ENCODE data around the gene FOXJ1.

Gene FOXJ1

DNA sequence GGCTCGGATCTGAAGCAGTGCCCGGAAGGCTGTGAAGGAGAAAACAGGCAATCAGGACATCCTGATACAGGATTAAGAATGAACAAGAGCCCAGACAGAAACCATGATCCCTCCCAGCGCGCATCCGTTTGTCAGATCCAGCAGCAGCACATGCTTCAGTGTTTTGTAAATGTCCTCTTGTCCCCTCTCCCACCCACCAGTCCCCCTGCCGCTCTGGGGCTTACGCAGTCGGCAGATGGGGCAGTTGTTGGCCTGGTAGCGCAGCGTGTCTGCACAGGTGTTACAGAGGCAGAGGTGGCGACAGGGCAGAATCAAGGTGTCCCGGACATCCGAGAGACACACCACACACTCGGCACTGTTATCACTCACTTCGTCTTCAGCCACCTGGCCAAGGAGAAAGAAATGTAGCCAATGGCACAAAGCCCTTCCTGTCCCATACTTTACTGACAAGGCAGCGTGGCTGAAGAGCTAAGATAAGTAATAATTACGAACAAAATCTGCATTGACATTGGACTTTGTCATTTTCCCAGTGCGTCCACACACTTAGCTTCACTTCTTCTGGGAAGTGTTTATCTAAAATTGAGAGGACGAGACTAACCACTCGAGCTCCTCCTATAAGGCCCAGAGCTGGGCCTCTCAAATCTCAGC is 20.7 kb upstream of the FOXJ1 start:
- H3K9me3 ChIP-seq (ENCODE audit: control insufficient read depth in 5 of 5, low read length in 5 of 5) = no peaks in the 10 kb centered on the region
- H3K27me3 ChIP-seq (ENCODE audit: control insufficient read depth in 5 of 5, insufficient read depth in 4 of 5, low read length in 5 of 5) = no peaks in the 10 kb centered on the region
- H3K4me3 ChIP-seq (ENCODE audit: low read depth in 1 of 5, low read length in 5 of 5) = no peak overlapping the region
- peaks cover 2 to 41% (median 17%) of the 10 kb centered on the region in 5 donors for H3K36me3 ChIP-seq (ENCODE audit: control insufficient read depth in 5 of 5, insufficient read depth in 5 of 5, low read length in 5 of 5)
- no peak overlapping the region for H3K9ac ChIP-seq (ENCODE audit: low read length in 5 of 5)
- H3K27ac ChIP-seq (ENCODE audit: low read depth, low read length) = no peak overlapping the region
- no peaks in the 10 kb centered on the region for H3K4me1 ChIP-seq (ENCODE audit: control insufficient read depth in 5 of 5, insufficient read depth in 5 of 5, low read length in 5 of 5)

DNA sequence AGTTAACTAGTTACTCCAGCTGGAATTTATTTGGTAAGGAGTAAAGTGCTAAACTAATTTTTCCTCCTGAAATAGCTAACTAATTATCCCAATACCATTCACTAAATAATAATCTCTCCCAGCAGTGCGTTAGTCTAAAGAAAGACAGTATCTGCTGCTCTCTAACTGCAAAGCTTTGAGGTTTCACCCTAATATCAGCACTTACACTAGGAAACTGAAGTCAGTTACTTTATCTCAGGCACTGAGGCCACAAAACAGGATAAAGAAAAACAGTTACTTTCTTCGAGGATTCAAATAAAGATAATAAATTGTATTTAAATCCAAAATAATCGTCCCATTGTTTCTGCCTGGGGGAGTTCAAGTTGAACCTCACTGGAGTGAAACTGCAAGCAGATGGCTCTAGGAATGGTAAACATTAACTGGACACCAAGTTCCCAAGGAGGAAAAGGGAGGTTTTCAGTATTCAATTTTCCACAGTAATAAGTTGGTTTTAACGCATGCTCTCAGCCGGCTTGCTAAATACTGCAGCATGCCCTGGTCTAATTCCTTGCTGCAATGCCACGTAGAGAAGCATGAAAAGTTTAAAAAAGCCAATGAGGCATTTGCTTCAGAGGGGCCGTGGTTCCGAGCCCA is 20.0 kb upstream of the FOXJ1 start:
- H3K9ac ChIP-seq (ENCODE audit: low read length in 5 of 5) = no peak overlapping the region
- no peaks in the 10 kb centered on the region for H3K4me1 ChIP-seq (ENCODE audit: control insufficient read depth in 5 of 5, insufficient read depth in 5 of 5, low read length in 5 of 5)
- H3K27me3 ChIP-seq (ENCODE audit: control insufficient read depth in 5 of 5, insufficient read depth in 4 of 5, low read length in 5 of 5) = no peaks in the 10 kb centered on the region
- peaks cover 2 to 43% (median 17%) of the 10 kb centered on the region in 5 donors for H3K36me3 ChIP-seq (ENCODE audit: control insufficient read depth in 5 of 5, insufficient read depth in 5 of 5, low read length in 5 of 5)
- H3K4me3 ChIP-seq (ENCODE audit: low read depth in 1 of 5, low read length in 5 of 5) = no peak overlapping the region
- H3K27ac ChIP-seq (ENCODE audit: low read depth, low read length) = no peak overlapping the region
- no peaks in the 10 kb centered on the region for H3K9me3 ChIP-seq (ENCODE audit: control insufficient read depth in 5 of 5, low read length in 5 of 5)

DNA sequence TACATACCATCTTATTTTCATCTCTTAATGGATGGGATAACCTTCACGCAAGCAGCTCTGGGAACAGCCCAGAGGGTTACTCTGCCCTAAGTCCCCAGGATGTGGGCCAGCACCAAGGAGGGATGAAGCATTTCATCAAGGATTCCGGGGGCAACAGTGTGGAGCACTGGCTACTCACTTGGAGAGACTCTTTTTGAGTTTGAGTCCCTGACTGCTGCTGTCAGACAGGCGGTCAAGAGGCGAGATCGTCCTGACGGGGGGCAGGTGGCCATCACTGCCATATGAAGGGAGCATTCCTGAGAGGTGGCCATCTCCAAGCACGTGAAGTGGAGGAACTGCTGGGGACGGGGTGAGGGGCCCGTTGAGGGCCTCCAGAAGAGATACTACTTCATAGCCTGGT is 18.1 kb upstream of the FOXJ1 start:
- H3K4me1 ChIP-seq (ENCODE audit: control insufficient read depth in 5 of 5, insufficient read depth in 5 of 5, low read length in 5 of 5) = no peaks in the 10 kb centered on the region

DNA sequence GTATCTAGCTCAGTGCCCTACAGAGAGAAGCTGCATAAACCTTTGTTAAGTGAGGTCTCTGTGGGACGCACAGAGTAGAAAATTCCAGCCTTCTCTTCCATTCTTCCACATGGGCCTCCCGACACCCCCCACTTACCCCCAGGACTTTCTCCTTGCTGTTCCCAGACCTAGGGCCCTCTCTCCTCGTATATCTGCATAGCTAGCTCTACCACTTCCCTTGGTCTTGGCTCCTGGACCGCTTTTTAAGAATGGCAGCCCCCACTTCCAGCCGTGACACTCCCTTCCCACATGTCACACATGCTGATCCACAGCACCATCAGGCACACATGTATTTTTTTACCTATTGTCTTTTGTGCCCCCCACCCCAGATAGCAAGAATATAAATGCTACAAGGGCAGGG is 16.7 kb upstream of the FOXJ1 start:
- Histone ChIP-seq H3K27ac (ENCODE audit: low read depth, low read length) (no peak overlapping the region), H3K27me3 (ENCODE audit: control insufficient read depth in 5 of 5, insufficient read depth in 4 of 5, low read length in 5 of 5) (no peaks in the 10 kb centered on the region), H3K4me3 (ENCODE audit: low read depth in 1 of 5, low read length in 5 of 5) (no peak overlapping the region), H3K36me3 (ENCODE audit: control insufficient read depth in 5 of 5, insufficient read depth in 5 of 5, low read length in 5 of 5) (peaks cover 0 to 45% (median 17%) of the 10 kb centered on the region in 5 donors), H3K4me1 (ENCODE audit: control insufficient read depth in 5 of 5, insufficient read depth in 5 of 5, low read length in 5 of 5) (no peaks in the 10 kb centered on the region), H3K9ac (ENCODE audit: low read length in 5 of 5) (no peak overlapping the region), H3K9me3 (ENCODE audit: control insufficient read depth in 5 of 5, low read length in 5 of 5) (no peaks in the 10 kb centered on the region)

More for the DNA sequence above, 18.1 kb upstream of the FOXJ1 start:
- Histone ChIP-seq H3K9ac (ENCODE audit: low read length in 5 of 5) (no peak overlapping the region), H3K4me3 (ENCODE audit: low read depth in 1 of 5, low read length in 5 of 5) (no peak overlapping the region), H3K27me3 (ENCODE audit: control insufficient read depth in 5 of 5, insufficient read depth in 4 of 5, low read length in 5 of 5) (no peaks in the 10 kb centered on the region), H3K36me3 (ENCODE audit: control insufficient read depth in 5 of 5, insufficient read depth in 5 of 5, low read length in 5 of 5) (peaks cover 0 to 48% (median 17%) of the 10 kb centered on the region in 5 donors), H3K27ac (ENCODE audit: low read depth, low read length) (no peak overlapping the region), H3K9me3 (ENCODE audit: control insufficient read depth in 5 of 5, low read length in 5 of 5) (no peaks in the 10 kb centered on the region)

DNA sequence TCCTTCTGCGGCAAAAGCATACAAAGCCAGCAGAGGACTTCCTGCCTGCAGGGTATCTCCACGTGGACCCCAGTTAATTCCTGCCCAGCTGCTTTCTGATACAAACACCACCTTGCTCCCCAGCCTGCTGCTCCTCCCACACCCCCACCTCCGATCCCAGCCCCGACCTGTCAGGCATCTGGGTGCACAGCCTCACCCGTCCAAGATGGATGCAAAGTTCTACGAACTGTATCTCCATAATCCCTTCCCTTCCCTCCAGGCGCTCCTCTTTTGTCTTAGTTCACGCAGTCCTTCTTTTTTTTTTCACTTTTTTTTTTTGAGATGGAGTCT is 15.6 kb upstream of the FOXJ1 start:
- no peaks in the 10 kb centered on the region for H3K27me3 ChIP-seq (ENCODE audit: control insufficient read depth in 5 of 5, insufficient read depth in 4 of 5, low read length in 5 of 5)
- no peak overlapping the region for H3K9ac ChIP-seq (ENCODE audit: low read length in 5 of 5)
- H3K9me3 ChIP-seq (ENCODE audit: control insufficient read depth in 5 of 5, low read length in 5 of 5) = no peaks in the 10 kb centered on the region
- no peak overlapping the region for H3K27ac ChIP-seq (ENCODE audit: low read depth, low read length)
- H3K4me1 ChIP-seq (ENCODE audit: control insufficient read depth in 5 of 5, insufficient read depth in 5 of 5, low read length in 5 of 5) = no peaks in the 10 kb centered on the region
- H3K4me3 ChIP-seq (ENCODE audit: low read depth in 1 of 5, low read length in 5 of 5) = no peak overlapping the region
- peaks cover 0 to 49% (median 17%) of the 10 kb centered on the region in 5 donors for H3K36me3 ChIP-seq (ENCODE audit: control insufficient read depth in 5 of 5, insufficient read depth in 5 of 5, low read length in 5 of 5)

DNA sequence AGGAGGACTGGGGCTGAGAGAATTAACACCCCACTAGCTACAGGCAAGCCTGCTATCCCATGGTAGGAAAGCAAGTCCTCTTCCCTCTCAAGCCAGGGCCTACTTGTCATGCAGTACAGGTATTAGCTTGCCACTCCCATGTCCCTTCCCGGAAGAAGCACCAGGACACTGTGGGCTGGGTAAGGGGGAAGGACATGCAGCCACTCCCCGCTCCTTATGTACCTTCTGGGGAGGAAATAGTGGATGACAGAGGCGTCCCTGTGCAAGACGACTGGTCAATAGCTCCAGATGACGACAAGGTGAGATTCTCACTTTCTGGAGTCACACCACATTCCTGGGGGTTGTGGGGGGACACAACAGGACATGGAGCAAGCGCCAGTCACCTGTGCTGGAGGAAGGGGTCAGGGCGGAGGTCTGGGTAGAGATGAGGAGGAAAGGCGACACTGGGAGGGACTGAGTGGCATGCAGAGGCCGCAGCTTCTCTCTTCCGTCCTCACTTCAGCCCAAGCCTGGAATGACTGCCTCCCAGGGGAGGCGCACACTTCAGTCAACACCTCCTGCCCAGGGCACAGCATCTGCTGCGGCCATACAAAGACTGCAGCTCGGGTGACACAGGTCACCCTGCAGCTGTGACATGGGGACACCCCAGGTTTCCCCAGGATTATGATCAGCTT is 15.1 kb upstream of the FOXJ1 start:
- Histone ChIP-seq H3K4me3 (ENCODE audit: low read depth in 1 of 5, low read length in 5 of 5) (no peak overlapping the region), H3K4me1 (ENCODE audit: control insufficient read depth in 5 of 5, insufficient read depth in 5 of 5, low read length in 5 of 5) (no peaks in the 10 kb centered on the region), H3K27ac (ENCODE audit: low read depth, low read length) (no peak overlapping the region), H3K27me3 (ENCODE audit: control insufficient read depth in 5 of 5, insufficient read depth in 4 of 5, low read length in 5 of 5) (no peaks in the 10 kb centered on the region), H3K36me3 (ENCODE audit: control insufficient read depth in 5 of 5, insufficient read depth in 5 of 5, low read length in 5 of 5) (peaks cover 0 to 46% (median 18%) of the 10 kb centered on the region in 5 donors), H3K9me3 (ENCODE audit: control insufficient read depth in 5 of 5, low read length in 5 of 5) (no peaks in the 10 kb centered on the region), H3K9ac (ENCODE audit: low read length in 5 of 5) (no peak overlapping the region)

DNA sequence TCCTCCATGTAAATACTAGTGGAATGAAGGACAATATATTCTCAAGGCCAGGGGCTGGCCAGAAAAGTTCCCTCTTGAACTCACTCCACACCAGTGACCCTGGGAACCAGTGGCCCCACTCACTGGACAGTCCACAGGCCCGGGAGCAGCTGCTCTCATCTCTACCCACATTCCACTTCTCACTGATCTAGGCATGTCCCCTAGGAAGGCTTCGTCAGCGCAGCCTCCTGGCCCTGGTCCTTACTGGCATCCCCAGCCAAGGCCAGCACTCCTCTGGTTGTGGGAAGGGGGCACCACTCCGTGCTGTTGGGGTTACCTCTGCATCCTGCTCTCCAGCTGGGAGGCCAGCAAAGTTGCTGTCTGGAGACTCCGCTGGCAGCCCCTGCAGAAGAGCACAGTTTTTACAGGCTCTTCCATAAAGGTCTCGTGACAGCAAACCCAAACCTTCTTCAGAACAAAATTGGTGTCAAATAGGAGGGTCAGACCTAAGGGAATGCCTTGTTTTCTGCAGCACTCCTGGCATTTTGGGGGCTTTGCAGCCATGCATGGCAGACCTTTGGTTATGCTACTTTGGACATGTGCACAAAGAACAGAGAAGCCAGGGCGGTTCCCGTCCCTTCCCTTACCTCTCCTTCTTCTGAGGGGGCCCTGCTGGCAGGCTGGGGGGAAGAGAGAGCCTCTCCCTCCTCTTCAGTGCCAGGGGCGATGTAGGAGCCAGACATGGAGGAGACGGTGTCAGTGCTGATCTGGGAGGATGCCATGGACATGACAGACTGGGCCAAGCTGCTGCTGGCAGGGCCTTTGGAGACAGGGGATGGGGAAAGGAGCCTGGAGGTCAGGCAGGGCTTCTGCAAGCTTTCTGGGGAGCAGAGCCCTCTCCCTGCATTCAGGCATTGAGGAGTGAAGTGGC is 14.1 kb upstream of the FOXJ1 start:
- Histone ChIP-seq H3K4me3 (ENCODE audit: low read depth in 1 of 5, low read length in 5 of 5) (no peak overlapping the region), H3K9ac (ENCODE audit: low read length in 5 of 5) (no peak overlapping the region), H3K27me3 (ENCODE audit: control insufficient read depth in 5 of 5, insufficient read depth in 4 of 5, low read length in 5 of 5) (no peaks in the 10 kb centered on the region), H3K36me3 (ENCODE audit: control insufficient read depth in 5 of 5, insufficient read depth in 5 of 5, low read length in 5 of 5) (peaks cover 0 to 43% (median 18%) of the 10 kb centered on the region in 5 donors), H3K27ac (ENCODE audit: low read depth, low read length) (no peak overlapping the region), H3K4me1 (ENCODE audit: control insufficient read depth in 5 of 5, insufficient read depth in 5 of 5, low read length in 5 of 5) (no peaks in the 10 kb centered on the region), H3K9me3 (ENCODE audit: control insufficient read depth in 5 of 5, low read length in 5 of 5) (no peaks in the 10 kb centered on the region)

DNA sequence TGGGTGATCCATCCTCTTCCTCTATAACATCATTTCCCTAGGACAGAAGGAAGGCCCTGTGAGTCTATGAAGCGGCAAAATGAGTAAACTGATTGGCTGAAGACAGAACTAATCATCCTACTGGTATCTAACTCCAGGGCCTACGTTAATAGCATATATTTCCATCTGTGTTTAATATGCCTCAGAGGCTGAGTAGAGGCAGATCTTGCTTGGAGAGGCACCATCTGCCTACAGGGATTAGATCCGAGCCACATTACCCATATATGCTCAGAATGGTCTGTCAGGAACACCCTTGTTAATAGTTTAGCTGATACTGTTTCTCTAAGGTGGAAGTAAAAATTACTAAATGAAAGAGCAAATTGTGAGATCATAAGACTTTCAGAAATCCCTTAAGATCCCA is 13.2 kb upstream of the FOXJ1 start:
- Histone ChIP-seq H3K4me3 (ENCODE audit: low read depth in 1 of 5, low read length in 5 of 5) (no peak overlapping the region), H3K27me3 (ENCODE audit: control insufficient read depth in 5 of 5, insufficient read depth in 4 of 5, low read length in 5 of 5) (no peaks in the 10 kb centered on the region), H3K27ac (ENCODE audit: low read depth, low read length) (no peak overlapping the region), H3K9me3 (ENCODE audit: control insufficient read depth in 5 of 5, low read length in 5 of 5) (no peaks in the 10 kb centered on the region), H3K4me1 (ENCODE audit: control insufficient read depth in 5 of 5, insufficient read depth in 5 of 5, low read length in 5 of 5) (no peaks in the 10 kb centered on the region), H3K36me3 (ENCODE audit: control insufficient read depth in 5 of 5, insufficient read depth in 5 of 5, low read length in 5 of 5) (peaks cover 0 to 42% (median 18%) of the 10 kb centered on the region in 5 donors), H3K9ac (ENCODE audit: low read length in 5 of 5) (no peak overlapping the region)

DNA sequence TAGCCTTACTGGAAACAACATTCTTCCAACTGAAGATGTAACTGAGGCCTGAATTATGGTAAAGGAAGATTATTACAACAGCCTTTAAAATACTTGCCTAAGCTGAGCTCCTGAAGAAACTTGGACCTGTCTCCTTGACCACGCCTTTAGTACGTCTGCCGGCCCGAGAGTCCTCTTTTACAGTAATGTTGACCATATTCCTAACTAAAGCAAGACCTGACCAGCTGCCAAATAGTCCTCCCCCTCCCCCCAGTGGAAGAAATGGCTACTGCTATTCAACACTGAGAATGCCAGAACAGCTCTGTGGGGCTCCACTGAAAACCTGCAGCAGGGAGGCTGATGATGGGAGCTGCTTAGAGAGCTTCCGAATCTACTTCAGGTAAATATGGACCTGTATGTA is 12.6 kb upstream of the FOXJ1 start:
- Histone ChIP-seq H3K36me3 (ENCODE audit: control insufficient read depth in 5 of 5, insufficient read depth in 5 of 5, low read length in 5 of 5) (peaks cover 0 to 35% (median 14%) of the 10 kb centered on the region in 5 donors), H3K27ac (ENCODE audit: low read depth, low read length) (no peak overlapping the region), H3K9me3 (ENCODE audit: control insufficient read depth in 5 of 5, low read length in 5 of 5) (no peaks in the 10 kb centered on the region), H3K27me3 (ENCODE audit: control insufficient read depth in 5 of 5, insufficient read depth in 4 of 5, low read length in 5 of 5) (no peaks in the 10 kb centered on the region), H3K4me3 (ENCODE audit: low read depth in 1 of 5, low read length in 5 of 5) (no peak overlapping the region), H3K9ac (ENCODE audit: low read length in 5 of 5) (no peak overlapping the region), H3K4me1 (ENCODE audit: control insufficient read depth in 5 of 5, insufficient read depth in 5 of 5, low read length in 5 of 5) (no peaks in the 10 kb centered on the region)

All from subcutaneous abdominal adipose tissue (tissue), 5 donors.